SK-N-SH treated with all-trans-retinoic acid at 6 μM for 48 hours (cell line): Measurements from ENCODE around the gene DENND2A.

Source experiments
- ATAC-seq: fragments of 200-7000 bp; cut with Tn5 transposase; 3 replicates; pipeline ENCODE4 v1.9.1; 2020; ENCODE audit warnings: mild to moderate bottlenecking, moderate library complexity
- ARNTL ChIP-seq: fragments of 450-650 bp; formaldehyde crosslinking; IDR thresholded peaks from 2 replicates; pipeline ENCODE4 v1.5.0; 2020; ENCODE audit warnings: low read depth, mild to moderate bottlenecking, moderate library complexity, borderline replicate concordance
- ESRRG ChIP-seq: fragments of 250-450 bp; sonication (Bioruptor Pico); IDR thresholded peaks from 2 replicates; pipeline ENCODE4 v1.6.1; 2021; ENCODE audit warnings: mild to moderate bottlenecking
- GLIS3 ChIP-seq: fragments of 250-450 bp; sonication (Bioruptor Pico); IDR thresholded peaks from 2 replicates; pipeline ENCODE4 v1.5.0; 2020; ENCODE audit warnings: mild to moderate bottlenecking, moderate library complexity
- ISL1 ChIP-seq: fragments of 250-450 bp; sonication (Bioruptor Pico); IDR thresholded peaks from 2 replicates; pipeline ENCODE4 v2.1.2; 2022; ENCODE audit warnings: mild to moderate bottlenecking, moderate library complexity
- OSR1 ChIP-seq: fragments of 250-450 bp; sonication (Bioruptor Pico); IDR thresholded peaks from 2 replicates; pipeline ENCODE4 v1.8.0; 2022; ENCODE audit warnings: moderate library complexity, mild to moderate bottlenecking, inconsistent platforms
- PPARA ChIP-seq: fragments of 250-450 bp; sonication (Bioruptor Pico); IDR thresholded peaks from 2 replicates; pipeline ENCODE4 v1.5.0; 2020; ENCODE audit warnings: mild to moderate bottlenecking, borderline replicate concordance
- RARB ChIP-seq: fragments of 250-450 bp; sonication (Bioruptor Pico); IDR thresholded peaks from 2 replicates; pipeline ENCODE4 v1.8.0; 2021; ENCODE audit warnings: mild to moderate bottlenecking, moderate library complexity
- SNAI2 ChIP-seq: fragments of 250-450 bp; sonication (Bioruptor Pico); IDR thresholded peaks from 2 replicates; pipeline ENCODE4 v1.5.0; 2020; ENCODE audit warnings: mild to moderate bottlenecking, moderate library complexity
- TCF4 ChIP-seq: fragments of 250-450 bp; sonication (Bioruptor Pico); IDR thresholded peaks from 2 replicates; pipeline ENCODE4 v1.8.0; 2021; ENCODE audit warnings: mild to moderate bottlenecking, moderate library complexity, borderline replicate concordance
- TOX ChIP-seq: fragments of 250-450 bp; sonication (Bioruptor Pico); IDR thresholded peaks from 2 replicates; pipeline ENCODE4 v1.8.0; 2021; ENCODE audit warnings: mild to moderate bottlenecking, moderate library complexity, borderline replicate concordance
- ZC3H10 ChIP-seq: fragments of 250-450 bp; sonication (Bioruptor Pico); IDR thresholded peaks from 2 replicates; pipeline ENCODE4 v1.5.1; 2021; ENCODE audit warnings: mild to moderate bottlenecking, moderate library complexity
- ZFP3 ChIP-seq: fragments of 250-450 bp; sonication (Bioruptor Pico); IDR thresholded peaks from 2 replicates; pipeline ENCODE4 v1.5.0; 2020; ENCODE audit warnings: mild to moderate bottlenecking, moderate library complexity
- ZFP30 ChIP-seq: fragments of 450-650 bp; formaldehyde crosslinking; IDR thresholded peaks from 2 replicates; pipeline ENCODE4 v1.5.0; 2022; ENCODE audit warnings: mild to moderate bottlenecking, moderate library complexity
- ZNF565 ChIP-seq: fragments of 450-650 bp; formaldehyde crosslinking; conservative IDR thresholded peaks from 2 replicates; pipeline ENCODE4 v1.5.0; 2020; ENCODE audit warnings: low read depth, mild to moderate bottlenecking, moderate library complexity
- ZNF8 ChIP-seq: fragments of 450-650 bp; formaldehyde crosslinking; IDR thresholded peaks from 2 replicates; pipeline ENCODE4 v1.5.0; 2020; ENCODE audit warnings: mild to moderate bottlenecking, moderate library complexity
- TF ChIP-seq, protein P1 (sequence below): fragments of 250-450 bp; sonication (Bioruptor Pico); IDR thresholded peaks from 2 replicates; pipeline ENCODE4 v1.5.0; 2020; ENCODE audit warnings: mild to moderate bottlenecking, moderate library complexity
- TF ChIP-seq, protein P2 (sequence below): fragments of 250-450 bp; sonication (Bioruptor Pico); IDR thresholded peaks from 2 replicates; pipeline ENCODE4 v1.8.0; 2020; ENCODE audit warnings: mild to moderate bottlenecking, moderate library complexity, borderline replicate concordance
- TF ChIP-seq, protein P3 (sequence below): fragments of 250-450 bp; sonication (Bioruptor Pico); IDR thresholded peaks from 2 replicates; pipeline ENCODE4 v1.5.1; 2020; ENCODE audit warnings: low read depth, mild to moderate bottlenecking, moderate library complexity
- TF ChIP-seq, protein P4 (sequence below): fragments of 250-450 bp; sonication (Bioruptor Pico); IDR thresholded peaks from 2 replicates; pipeline ENCODE4 v1.8.0; 2021; ENCODE audit warnings: low read depth, mild to moderate bottlenecking, moderate library complexity, borderline replicate concordance
- TF ChIP-seq, protein P5 (sequence below): fragments of 250-450 bp; sonication (Bioruptor Pico); IDR thresholded peaks from 2 replicates; pipeline ENCODE4 v1.5.1; 2021; ENCODE audit warnings: mild to moderate bottlenecking, moderate library complexity

The DENND2A gene

DNA sequence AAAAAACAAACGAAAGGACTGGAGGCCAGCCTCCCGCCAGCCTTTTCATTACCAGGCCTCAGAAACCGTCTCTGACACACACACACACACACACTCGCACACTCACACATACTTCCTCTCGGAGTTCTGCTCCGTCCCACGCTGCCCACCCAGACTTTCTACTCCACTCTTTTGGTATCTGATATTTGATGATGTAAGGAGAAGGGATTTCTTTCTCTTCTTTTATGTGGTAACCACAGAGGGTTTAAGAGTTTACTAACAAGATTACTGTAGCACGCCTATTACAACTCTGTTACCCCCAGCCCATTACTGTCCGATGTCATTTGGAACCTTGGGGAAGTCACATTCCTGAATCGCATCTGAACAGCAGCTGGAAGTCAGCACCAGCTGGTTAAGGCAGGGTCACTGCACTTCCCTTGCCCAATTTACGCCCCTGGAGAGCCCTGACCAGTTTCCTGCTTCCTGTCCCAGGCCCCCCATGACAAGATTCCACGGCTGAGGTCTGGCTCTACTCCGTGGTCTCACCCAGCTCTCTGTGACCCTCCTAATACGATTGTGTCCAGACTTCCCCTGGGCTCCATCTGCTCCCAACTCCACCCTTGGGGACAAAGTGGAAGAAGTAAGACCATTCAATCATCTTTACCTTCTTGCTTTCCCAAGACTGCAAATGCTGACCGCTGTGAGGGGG lies 1.1 kb downstream of the DENND2A start:
- peak; percentile 31 for ATAC-seq

DNA sequence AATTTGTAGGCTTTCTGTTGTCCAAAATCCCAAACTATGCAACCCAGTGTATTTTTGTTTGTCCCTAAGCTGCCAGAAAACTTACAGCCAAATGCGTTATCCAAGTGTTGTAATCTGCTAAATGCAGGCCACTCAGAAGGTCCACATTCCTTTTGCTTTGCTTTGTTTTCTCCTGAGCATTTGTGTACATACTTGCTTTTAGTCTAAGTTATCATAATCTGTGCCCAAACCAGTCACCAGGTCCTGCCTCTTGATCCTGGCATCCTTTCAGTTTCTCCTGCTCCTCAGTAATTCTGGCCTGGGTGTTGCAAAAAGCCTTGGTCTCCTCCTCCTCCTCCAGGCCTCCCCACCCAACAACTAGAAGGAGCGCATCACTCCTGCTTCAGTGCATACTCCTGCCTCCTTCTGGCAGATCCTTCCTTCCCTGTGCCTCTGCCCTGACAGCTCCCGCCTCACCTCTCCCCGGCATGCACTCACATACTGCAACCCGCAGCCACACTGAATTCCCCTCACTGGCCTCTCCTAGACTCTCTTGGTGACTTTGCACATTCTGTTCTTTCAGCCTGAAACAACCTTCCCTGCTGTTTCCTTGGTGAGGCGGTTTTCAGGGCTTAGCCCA lies 2.3 kb downstream of the DENND2A start:
- peak; percentile 19 for ATAC-seq
- TF ChIP-seq ZFP3 (CRISPR knock-in tag) (no peak), ZNF8 (CRISPR knock-in tag) (no peak), ARNTL (CRISPR knock-in tag) (no peak), ISL1 (CRISPR knock-in tag) (no peak), ZNF565 (no peak), PPARA (no peak), RARB (CRISPR knock-in tag) (no peak), GLIS3 (CRISPR knock-in tag) (no peak), ZFP30 (no peak), ZC3H10 (CRISPR knock-in tag) (no peak), TOX (no peak), TCF4 (CRISPR knock-in tag) (no peak), SNAI2 (CRISPR knock-in tag) (no peak), ESRRG (CRISPR knock-in tag) (no peak)
- TF ChIP-seq, protein P1, sequence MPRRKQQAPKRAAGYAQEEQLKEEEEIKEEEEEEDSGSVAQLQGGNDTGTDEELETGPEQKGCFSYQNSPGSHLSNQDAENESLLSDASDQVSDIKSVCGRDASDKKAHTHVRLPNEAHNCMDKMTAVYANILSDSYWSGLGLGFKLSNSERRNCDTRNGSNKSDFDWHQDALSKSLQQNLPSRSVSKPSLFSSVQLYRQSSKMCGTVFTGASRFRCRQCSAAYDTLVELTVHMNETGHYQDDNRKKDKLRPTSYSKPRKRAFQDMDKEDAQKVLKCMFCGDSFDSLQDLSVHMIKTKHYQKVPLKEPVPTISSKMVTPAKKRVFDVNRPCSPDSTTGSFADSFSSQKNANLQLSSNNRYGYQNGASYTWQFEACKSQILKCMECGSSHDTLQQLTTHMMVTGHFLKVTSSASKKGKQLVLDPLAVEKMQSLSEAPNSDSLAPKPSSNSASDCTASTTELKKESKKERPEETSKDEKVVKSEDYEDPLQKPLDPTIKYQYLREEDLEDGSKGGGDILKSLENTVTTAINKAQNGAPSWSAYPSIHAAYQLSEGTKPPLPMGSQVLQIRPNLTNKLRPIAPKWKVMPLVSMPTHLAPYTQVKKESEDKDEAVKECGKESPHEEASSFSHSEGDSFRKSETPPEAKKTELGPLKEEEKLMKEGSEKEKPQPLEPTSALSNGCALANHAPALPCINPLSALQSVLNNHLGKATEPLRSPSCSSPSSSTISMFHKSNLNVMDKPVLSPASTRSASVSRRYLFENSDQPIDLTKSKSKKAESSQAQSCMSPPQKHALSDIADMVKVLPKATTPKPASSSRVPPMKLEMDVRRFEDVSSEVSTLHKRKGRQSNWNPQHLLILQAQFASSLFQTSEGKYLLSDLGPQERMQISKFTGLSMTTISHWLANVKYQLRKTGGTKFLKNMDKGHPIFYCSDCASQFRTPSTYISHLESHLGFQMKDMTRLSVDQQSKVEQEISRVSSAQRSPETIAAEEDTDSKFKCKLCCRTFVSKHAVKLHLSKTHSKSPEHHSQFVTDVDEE = no peak
- TF ChIP-seq, protein P2, sequence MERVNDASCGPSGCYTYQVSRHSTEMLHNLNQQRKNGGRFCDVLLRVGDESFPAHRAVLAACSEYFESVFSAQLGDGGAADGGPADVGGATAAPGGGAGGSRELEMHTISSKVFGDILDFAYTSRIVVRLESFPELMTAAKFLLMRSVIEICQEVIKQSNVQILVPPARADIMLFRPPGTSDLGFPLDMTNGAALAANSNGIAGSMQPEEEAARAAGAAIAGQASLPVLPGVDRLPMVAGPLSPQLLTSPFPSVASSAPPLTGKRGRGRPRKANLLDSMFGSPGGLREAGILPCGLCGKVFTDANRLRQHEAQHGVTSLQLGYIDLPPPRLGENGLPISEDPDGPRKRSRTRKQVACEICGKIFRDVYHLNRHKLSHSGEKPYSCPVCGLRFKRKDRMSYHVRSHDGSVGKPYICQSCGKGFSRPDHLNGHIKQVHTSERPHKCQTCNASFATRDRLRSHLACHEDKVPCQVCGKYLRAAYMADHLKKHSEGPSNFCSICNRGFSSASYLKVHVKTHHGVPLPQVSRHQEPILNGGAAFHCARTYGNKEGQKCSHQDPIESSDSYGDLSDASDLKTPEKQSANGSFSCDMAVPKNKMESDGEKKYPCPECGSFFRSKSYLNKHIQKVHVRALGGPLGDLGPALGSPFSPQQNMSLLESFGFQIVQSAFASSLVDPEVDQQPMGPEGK = no peak
- TF ChIP-seq, protein P3, sequence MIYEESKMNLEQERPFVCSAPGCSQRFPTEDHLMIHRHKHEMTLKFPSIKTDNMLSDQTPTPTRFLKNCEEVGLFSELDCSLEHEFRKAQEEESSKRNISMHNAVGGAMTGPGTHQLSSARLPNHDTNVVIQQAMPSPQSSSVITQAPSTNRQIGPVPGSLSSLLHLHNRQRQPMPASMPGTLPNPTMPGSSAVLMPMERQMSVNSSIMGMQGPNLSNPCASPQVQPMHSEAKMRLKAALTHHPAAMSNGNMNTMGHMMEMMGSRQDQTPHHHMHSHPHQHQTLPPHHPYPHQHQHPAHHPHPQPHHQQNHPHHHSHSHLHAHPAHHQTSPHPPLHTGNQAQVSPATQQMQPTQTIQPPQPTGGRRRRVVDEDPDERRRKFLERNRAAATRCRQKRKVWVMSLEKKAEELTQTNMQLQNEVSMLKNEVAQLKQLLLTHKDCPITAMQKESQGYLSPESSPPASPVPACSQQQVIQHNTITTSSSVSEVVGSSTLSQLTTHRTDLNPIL (CRISPR knock-in tag) = no peak
- TF ChIP-seq, protein P4, sequence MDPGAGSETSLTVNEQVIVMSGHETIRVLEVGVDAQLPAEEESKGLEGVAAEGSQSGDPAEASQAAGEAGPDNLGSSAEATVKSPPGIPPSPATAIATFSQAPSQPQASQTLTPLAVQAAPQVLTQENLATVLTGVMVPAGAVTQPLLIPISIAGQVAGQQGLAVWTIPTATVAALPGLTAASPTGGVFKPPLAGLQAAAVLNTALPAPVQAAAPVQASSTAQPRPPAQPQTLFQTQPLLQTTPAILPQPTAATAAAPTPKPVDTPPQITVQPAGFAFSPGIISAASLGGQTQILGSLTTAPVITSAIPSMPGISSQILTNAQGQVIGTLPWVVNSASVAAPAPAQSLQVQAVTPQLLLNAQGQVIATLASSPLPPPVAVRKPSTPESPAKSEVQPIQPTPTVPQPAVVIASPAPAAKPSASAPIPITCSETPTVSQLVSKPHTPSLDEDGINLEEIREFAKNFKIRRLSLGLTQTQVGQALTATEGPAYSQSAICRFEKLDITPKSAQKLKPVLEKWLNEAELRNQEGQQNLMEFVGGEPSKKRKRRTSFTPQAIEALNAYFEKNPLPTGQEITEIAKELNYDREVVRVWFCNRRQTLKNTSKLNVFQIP (CRISPR knock-in tag) = no peak
- TF ChIP-seq, protein P5, sequence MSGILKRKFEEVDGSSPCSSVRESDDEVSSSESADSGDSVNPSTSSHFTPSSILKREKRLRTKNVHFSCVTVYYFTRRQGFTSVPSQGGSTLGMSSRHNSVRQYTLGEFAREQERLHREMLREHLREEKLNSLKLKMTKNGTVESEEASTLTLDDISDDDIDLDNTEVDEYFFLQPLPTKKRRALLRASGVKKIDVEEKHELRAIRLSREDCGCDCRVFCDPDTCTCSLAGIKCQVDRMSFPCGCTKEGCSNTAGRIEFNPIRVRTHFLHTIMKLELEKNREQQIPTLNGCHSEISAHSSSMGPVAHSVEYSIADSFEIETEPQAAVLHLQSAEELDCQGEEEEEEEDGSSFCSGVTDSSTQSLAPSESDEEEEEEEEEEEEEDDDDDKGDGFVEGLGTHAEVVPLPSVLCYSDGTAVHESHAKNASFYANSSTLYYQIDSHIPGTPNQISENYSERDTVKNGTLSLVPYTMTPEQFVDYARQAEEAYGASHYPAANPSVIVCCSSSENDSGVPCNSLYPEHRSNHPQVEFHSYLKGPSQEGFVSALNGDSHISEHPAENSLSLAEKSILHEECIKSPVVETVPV (CRISPR knock-in tag) = no peak
- TF ChIP-seq, all 23 proteins: peak for 0

More for the DNA sequence above, 1.1 kb downstream of the DENND2A start:
- TF ChIP-seq ZNF8 (CRISPR knock-in tag) (no peak), SNAI2 (CRISPR knock-in tag) (no peak), ZC3H10 (CRISPR knock-in tag) (no peak), OSR1 (no peak), ESRRG (CRISPR knock-in tag) (no peak)
- TF ChIP-seq, protein P5 (CRISPR knock-in tag) = no peak
- TF ChIP-seq, protein P3 (CRISPR knock-in tag) = no peak
